Mucosa of rectum (tissue), 2 donors: ENCODE results near the gene C1orf105.
A peak's percentile ranks its signal among the peaks of the same experiment; 100 is the strongest.

Experiments
- H3K27ac ChIP-seq, 2 donors: one replicate each; pipeline ENCODE4 v1.7.0; 2013; ENCODE audit warnings: inconsistent platforms in 2 of 2, low read depth in 2 of 2, low read length in 2 of 2
- H3K27me3 ChIP-seq, 2 donors: one replicate each; pipeline ENCODE4 v1.7.0; 2013; ENCODE audit warnings: low read length in 2 of 2; ENCODE audit not compliant: control insufficient read depth in 2 of 2, insufficient read depth in 2 of 2
- H3K36me3 ChIP-seq, 2 donors: one replicate each; pipeline ENCODE4 v1.7.0; 2013; ENCODE audit warnings: low read length in 2 of 2; ENCODE audit not compliant: control insufficient read depth in 2 of 2, insufficient read depth in 2 of 2
- H3K4me1 ChIP-seq, 2 donors: one replicate each; pipeline ENCODE4 v1.7.0; 2013; ENCODE audit warnings: low read length in 2 of 2, mild to moderate bottlenecking in 1 of 2; ENCODE audit not compliant: control insufficient read depth in 2 of 2, insufficient read depth in 2 of 2
- H3K4me3 ChIP-seq, 2 donors: one replicate each; pipeline ENCODE4 v1.7.0; 2013; ENCODE audit warnings: low read length in 2 of 2
- H3K9ac ChIP-seq, 2 donors: one replicate each; pipeline ENCODE4 v1.7.0; 2013; ENCODE audit warnings: low read length in 2 of 2, low read depth in 1 of 2, mild to moderate bottlenecking in 1 of 2
- H3K9me3 ChIP-seq, 2 donors: one replicate each; pipeline ENCODE4 v1.7.0; 2013; ENCODE audit warnings: low read length in 2 of 2; ENCODE audit not compliant: control insufficient read depth in 2 of 2
- donor health status: healthy.
- donor health status: Normal muscosa, but diverticular disease.

The C1orf105 gene

DNA sequence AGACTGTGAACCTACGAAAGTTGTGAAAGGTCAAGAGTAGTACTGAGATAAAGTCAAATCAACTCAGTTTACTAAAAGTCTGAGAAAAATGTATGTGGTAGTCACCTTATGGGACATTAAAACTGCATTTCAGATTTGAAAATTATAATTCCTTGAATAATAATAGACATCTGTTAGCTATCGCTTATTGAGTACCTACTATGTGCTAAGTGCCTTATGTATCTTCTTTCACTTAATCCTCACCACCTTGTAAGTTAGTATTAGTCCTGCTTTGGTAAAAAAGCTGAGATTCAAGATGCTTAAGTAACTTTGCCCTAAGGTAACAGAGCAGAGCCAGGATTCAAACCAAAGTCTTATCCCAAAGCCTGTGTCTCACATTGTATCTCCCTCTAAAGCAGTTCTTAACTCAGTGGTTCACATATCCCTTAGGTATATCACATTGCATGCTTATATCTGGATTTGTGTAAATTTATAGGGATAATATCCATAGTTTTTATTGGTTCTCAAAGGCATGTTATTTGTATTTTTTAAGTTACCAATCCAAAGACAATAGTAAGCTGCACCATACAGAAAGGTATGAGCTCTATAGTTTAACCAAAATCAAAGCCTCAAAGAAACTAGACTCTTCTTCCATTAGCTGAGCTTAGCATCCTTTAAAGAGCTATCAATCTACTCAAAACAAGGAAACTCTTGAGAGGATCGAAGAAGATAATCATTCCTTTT lies 22.5 kb downstream of the C1orf105 start:
- Histone ChIP-seq H3K4me3 (peak overlapping the region; percentile 80 to 89), H3K27ac (peak overlapping the region in 1 of 2 donors; percentile 56)

DNA sequence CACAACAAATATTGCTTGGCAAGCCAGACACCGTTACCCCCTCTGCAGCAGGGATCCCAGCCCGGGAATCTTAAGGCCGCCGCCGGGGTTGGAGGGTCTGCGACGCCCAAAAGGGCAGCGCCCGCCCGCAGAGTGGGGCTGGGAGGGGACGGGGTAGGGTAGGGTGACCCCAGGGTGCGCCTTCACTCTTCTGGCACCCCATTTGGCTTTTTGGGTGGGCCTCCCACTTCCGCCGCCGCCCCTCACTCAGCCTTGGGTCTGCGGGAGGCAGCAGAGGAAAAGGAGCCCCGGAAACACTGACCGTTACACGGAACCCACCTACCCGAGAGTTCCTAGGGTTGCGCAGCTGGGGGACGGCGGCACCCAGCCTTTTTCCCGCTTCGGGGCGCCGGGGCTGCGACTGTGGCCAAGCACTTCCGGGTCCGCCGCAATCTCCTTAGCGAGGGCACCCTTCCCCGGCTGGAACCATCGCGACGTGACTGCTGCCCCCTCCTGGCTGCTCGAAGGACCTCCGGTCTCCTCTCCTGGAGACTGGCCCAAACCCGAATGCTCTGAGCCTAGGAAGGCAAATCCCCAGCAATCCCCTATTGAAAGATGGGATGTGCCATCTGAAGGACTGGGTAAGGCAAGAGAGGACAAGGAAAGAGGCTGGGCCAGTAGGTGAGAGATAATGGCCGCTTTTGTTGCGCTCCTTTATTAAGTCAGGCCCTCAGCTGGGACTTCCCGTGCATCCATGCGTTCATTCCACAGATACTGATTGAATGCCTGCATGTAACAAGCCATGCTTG lies 23.4 kb downstream of the C1orf105 start, which contains the start of gene PIGC:
PIGC (minus strand) TSS at position 404 of the 788 bp plus-strand sequence. CDS start 1,447 bp downstream, outside the sequence.
- H3K27ac ChIP-seq = peak within 1 kb of the TSS; percentile 56 to 57
- peak within 1 kb of the TSS; percentile 80 to 89 for H3K4me3 ChIP-seq
- peaks cover 6 to 9% of the 10 kb centered on the region in 2 donors for H3K4me1 ChIP-seq
- peak within 1 kb of the TSS; percentile 79 to 92 for H3K9ac ChIP-seq
- H3K36me3 ChIP-seq = peaks cover 4% of the 10 kb centered on the region in 2 donors
- no peaks in the 10 kb centered on the region for H3K9me3 ChIP-seq
- H3K27me3 ChIP-seq = no peaks in the 10 kb centered on the region

More for the DNA sequence above, 22.5 kb downstream of the C1orf105 start:
- peaks cover 4% of the 10 kb centered on the region in 2 donors for H3K36me3 ChIP-seq
- no peaks in the 10 kb centered on the region for H3K9me3 ChIP-seq
- H3K27me3 ChIP-seq = no peaks in the 10 kb centered on the region
- H3K4me1 ChIP-seq = peaks cover 6 to 9% of the 10 kb centered on the region in 2 donors
- peak overlapping the region; percentile 79 to 92 for H3K9ac ChIP-seq

DNA sequence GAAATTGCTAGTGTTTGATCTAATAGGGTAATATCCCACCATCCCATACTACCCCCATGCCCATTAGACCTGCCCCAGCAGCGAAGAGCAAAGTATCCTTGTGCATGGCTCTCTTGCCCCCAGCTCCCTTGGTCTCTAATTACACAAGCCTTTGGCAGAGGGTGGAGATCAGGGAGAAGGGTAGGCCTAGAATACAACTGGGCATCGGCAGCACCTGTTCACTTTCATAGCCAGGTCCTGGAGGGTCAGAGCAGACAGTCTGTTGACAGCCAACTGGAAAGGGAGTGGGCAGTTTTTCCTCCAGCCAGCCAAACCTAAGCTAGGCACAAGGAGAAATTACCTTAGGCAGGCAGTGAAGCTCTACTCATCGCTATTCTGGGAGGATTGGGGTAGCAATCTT lies 26.1 kb downstream of the C1orf105 start:
- Histone ChIP-seq H3K4me3 (no peak overlapping the region), H3K27ac (no peak overlapping the region), H3K27me3 (no peaks in the 10 kb centered on the region), H3K9ac (no peak overlapping the region), H3K36me3 (peaks cover 4% of the 10 kb centered on the region in 2 donors), H3K4me1 (peaks cover 16 to 20% of the 10 kb centered on the region in 2 donors), H3K9me3 (no peaks in the 10 kb centered on the region)

DNA sequence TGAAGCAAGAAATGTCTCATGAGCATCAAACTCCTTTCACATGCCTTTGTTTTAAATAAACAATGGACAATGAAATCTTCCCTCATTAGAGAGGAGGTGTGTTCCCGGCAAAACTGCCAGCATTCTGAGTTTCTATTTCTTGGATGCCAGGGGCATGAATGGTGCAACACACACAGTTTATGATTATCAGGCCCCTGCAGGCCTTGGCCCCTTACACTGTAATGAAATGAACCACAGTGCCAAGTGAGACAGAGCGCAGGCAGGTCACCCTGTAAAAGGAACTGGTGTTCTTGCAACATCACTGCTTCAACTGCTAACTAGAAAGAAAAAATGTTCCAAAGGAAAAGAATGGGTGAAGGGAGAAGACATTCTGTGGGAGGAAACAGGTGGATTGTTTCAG lies 27.2 kb downstream of the C1orf105 start:
- H3K27ac ChIP-seq = no peak overlapping the region
- no peak overlapping the region for H3K4me3 ChIP-seq

DNA sequence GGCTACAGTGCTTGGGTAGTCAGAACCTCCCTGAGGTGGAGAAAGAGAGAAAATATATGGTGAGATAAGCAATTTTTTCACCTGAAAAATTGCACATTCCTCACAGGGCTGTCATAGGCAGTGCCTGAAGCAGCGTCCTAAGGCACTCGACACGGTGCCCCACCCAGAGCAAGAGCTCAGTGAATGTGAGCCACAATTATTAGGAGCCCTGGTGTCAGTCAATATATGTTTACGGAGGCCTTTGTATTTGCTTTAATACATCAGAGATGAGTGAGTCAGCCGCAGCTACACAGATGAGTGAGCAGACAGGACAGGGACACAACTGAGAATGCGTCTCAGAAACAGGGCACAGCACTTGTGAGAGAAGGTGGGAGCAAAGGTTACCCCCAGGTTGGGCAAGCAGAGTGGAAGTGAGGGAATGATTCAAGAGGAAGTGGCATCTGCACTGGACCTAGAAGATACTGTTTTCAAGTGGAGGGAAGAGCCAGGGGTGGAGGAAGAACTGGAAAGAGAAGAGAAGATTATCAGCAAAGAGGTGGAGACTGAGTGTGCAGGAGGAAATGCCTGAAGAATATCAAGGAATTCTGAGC lies 28.6 kb downstream of the C1orf105 start:
- Histone ChIP-seq H3K36me3 (no peaks in the 10 kb centered on the region), H3K27me3 (no peaks in the 10 kb centered on the region), H3K9me3 (no peaks in the 10 kb centered on the region), H3K27ac (no peak overlapping the region), H3K4me1 (peaks cover 15 to 22% of the 10 kb centered on the region in 2 donors), H3K4me3 (no peak overlapping the region), H3K9ac (no peak overlapping the region)

More for the DNA sequence above, 27.2 kb downstream of the C1orf105 start:
- no peaks in the 10 kb centered on the region for H3K36me3 ChIP-seq
- H3K9me3 ChIP-seq = no peaks in the 10 kb centered on the region
- H3K27me3 ChIP-seq = no peaks in the 10 kb centered on the region
- peaks cover 16 to 20% of the 10 kb centered on the region in 2 donors for H3K4me1 ChIP-seq
- H3K9ac ChIP-seq = no peak overlapping the region

DNA sequence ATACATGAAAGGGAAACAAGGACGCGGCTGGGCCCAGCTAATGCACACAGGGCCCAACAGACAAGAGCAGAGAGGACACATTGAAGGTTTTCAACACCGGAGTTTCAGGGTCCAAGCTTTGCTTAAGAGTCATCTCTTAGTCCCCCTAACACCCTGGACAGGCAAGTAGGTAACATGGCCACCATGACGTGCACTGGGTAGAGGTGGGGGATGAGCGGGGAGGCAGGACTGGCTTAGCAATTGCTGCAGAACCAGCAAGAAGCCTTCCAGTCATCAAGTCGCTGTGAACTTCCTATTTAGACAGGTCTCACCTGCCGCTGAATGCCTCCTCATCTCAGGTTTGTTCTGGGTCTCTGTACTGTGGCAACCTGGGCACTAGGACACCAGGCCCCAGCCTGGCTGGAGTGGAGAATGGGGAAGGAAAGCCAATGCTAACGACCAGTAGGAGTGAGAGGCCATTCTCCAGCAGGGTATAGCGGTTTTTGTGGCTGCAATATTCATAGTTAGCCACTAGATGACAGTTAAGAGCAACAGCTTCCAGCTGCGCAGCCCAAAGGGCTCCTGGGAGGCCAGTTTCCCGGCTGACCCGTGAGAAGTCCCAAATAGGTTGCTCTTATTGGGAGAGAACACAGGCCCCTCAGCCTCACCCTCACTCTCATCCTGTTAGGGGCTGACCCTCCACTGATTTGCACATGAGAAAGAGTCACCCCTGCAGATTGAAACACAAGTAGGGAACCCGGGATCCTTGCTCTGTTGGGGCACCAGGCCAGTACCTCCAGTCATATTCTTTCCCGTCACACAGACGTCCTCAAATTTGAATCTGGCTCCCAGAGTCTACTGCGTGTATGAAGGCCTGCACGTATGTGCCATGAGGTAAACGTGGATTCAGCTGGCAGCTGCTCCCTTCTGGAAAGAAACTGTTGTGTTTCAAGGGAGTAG lies 29.4 kb downstream of the C1orf105 start:
- Histone ChIP-seq H3K4me1 (peaks cover 10 to 18% of the 10 kb centered on the region in 2 donors), H3K9me3 (no peaks in the 10 kb centered on the region), H3K4me3 (peak overlapping the region; percentile 31 to 55), H3K27ac (no peak overlapping the region), H3K36me3 (no peaks in the 10 kb centered on the region), H3K27me3 (no peaks in the 10 kb centered on the region), H3K9ac (peak overlapping the region in 1 of 2 donors; percentile 14)

DNA sequence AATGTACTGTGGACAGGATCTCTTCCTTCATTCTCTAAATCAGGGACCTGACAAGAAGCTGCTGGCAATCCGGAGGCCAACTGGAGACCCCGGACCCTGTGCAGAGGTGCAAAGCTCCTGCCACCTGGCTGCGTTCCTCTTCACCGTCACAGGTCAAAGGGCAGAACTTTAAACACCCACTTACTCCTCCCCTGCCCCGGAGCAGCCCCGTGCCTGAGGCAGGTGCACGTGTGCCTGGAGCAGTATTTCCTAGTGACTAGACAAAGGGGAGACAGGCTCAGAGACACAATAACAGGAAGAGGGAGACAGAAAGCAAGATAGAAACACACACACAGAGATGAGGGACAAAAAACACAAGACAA lies 30.0 kb downstream of the C1orf105 start:
- peak overlapping the region; percentile 31 to 55 for H3K4me3 ChIP-seq
- H3K27me3 ChIP-seq = no peaks in the 10 kb centered on the region
- H3K9me3 ChIP-seq = no peaks in the 10 kb centered on the region
- peaks cover 10 to 18% of the 10 kb centered on the region in 2 donors for H3K4me1 ChIP-seq
- no peak overlapping the region for H3K9ac ChIP-seq
- no peak overlapping the region for H3K27ac ChIP-seq
- no peaks in the 10 kb centered on the region for H3K36me3 ChIP-seq

DNA sequence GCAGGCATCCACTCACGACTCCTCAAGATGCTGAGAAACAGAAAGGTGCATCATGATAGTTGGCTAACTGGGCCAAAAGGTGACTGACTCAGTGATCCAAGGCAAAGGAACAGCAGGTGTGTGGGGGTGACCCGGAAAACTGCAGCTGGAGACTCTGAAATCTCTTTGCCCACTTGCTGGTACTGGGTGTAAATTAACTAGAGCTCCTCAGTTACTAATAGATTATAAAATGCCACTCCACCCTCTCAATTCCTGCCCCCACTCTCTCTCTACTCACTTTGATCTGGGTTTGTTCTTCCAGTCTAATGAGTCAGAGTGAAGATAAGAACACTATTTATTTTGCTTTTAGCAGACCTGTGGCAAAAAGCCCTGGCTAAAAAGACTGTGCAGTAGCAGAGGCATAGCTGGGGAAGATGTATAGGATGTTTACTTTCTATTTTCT lies 30.5 kb downstream of the C1orf105 start:
- no peaks in the 10 kb centered on the region for H3K36me3 ChIP-seq
- H3K9me3 ChIP-seq = no peaks in the 10 kb centered on the region
- peaks cover 10 to 18% of the 10 kb centered on the region in 2 donors for H3K4me1 ChIP-seq
- H3K27me3 ChIP-seq = no peaks in the 10 kb centered on the region
- no peak overlapping the region for H3K27ac ChIP-seq
- H3K4me3 ChIP-seq = no peak overlapping the region
- no peak overlapping the region for H3K9ac ChIP-seq

DNA sequence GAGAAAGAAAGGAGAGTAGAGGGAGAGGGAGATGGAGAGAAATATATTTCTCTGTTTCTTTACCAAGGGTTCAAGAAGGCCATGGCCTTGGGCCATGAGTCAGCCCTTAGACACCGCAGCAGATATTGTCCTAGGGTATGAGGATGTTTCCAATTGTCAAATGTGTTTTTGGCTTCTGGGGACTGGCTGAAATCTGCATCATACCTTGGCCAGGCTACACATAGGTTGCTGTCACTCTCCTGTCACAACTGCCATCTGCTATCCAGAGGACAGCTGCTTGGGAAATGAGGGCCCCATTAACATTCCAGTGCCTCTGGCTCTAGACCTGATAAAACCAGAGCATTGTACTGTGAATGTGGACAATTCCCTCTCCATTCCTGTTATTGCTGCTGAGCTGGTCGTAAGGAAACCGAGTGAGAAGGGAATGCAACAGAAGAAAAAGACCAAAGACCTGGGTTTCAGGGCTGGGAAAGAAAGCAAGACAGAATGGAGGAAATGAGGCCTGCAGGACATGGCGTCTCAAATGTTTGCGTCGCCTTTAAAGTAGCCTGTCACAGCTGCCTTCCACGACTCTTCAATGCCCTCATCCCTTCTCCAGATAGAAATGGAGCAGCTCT lies 32.2 kb downstream of the C1orf105 start:
- no peak overlapping the region for H3K27ac ChIP-seq
- H3K27me3 ChIP-seq = no peaks in the 10 kb centered on the region
- peaks cover 10 to 18% of the 10 kb centered on the region in 2 donors for H3K4me1 ChIP-seq
- H3K36me3 ChIP-seq = no peaks in the 10 kb centered on the region
- H3K4me3 ChIP-seq = no peak overlapping the region
- no peaks in the 10 kb centered on the region for H3K9me3 ChIP-seq
- H3K9ac ChIP-seq = no peak overlapping the region
